Body of pancreas (tissue), 4 donors: ENCODE measurements around the gene ZC3H18.

Experiments
- CTCF ChIP-seq, 7 experiments: fragments of 450-650 bp in 4 of 7; fragments of 200-600 bp in 3 of 7; sonication (generic) in 3 of 7; IDR thresholded peaks; one replicate each; pipeline ENCODE4 v1.5.1; 2016 to 2019; ENCODE audit warnings: antibody characterized with exemption in 7 of 7
- POLR2A ChIP-seq, 3 donors: fragments of 450-650 bp; IDR thresholded peaks; one replicate each; pipeline ENCODE4 v1.6.1; 2016; ENCODE audit warnings: antibody characterized with exemption in 3 of 3, mild to moderate bottlenecking in 2 of 3

- TF ChIP-seq POLR2A (IDR thresholded peaks at IDR 0.05) (no peak), CTCF (IDR thresholded peaks at IDR 0.05) (no peak)
Observed at GRCh38 chr16:88539261-88539651, 30.9 kb upstream of the ZC3H18 start.
